Activated CD8-positive, alpha-beta memory T cell treated with anti-CD3 and anti-CD28 coated beads, Interleukin-2, amount 50 U/mL, for 1 hour (primary cell): Measurements from ENCODE around the gene NRG2.

ENCODE experiments used
- DNase-seq: peaks from one replicate; pipeline ENCODE4 v3.0.0-alpha.2; 2020; ENCODE audit errors: extremely low read depth

The NRG2 gene

DNA sequence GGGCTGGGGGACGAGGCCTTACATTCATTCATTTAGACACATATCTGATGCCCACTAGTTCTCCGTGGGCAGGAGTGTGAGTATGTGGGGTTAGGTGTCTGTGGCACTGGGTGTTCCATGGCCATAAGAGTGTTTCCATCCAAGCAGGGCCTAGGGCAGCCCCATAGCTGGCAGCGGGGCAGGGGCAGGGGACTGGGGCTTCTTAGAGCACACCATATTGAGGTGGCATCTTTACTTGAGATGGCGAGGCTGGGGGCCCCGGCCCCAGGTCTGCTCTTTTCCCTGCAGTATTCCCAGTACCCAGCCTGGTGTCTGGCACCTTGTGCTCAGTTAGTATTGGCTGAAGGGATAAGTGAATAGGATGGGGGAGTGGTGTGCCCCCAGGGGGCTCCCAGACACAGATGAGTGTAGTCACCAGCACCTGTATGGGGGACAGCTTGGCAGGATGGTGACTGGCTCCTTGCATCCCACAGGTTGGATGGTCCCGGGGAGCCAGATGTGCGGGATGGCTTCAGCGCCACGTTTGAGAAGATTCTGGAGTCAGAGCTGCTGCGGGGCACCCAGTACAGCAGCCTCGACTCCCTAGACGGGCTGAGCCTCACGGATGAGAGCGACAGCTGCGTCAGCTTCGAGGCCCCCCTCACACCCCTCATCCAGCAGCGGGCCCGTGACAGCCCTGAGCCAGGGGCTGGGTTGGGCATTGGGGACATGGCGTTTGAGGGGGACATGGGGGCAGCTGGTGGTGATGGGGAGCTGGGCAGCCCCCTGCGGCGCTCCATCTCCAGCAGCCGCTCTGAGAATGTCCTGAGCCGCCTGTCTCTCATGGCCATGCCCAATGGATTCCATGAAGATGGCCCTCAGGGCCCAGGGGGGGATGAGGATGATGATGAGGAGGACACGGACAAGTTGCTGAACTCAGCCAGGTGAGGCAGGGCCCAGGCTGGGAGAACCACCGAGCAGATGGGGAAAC is 230.0 kb downstream of the NRG2 start:
- DNase-seq = no peak

GRCh38 chr5:139812323-139812722 is 230.8 kb downstream of the NRG2 start:
- no peak for DNase-seq

GRCh38 chr5:139811274-139811607 is 231.9 kb downstream of the NRG2 start:
- DNase-seq = no peak

- no peak for DNase-seq
Observed at GRCh38 chr5:139810341-139811273, 232.5 kb downstream of the NRG2 start.

- no peak for DNase-seq
Observed at GRCh38 chr5:139809331-139809810, 233.7 kb downstream of the NRG2 start.

DNA sequence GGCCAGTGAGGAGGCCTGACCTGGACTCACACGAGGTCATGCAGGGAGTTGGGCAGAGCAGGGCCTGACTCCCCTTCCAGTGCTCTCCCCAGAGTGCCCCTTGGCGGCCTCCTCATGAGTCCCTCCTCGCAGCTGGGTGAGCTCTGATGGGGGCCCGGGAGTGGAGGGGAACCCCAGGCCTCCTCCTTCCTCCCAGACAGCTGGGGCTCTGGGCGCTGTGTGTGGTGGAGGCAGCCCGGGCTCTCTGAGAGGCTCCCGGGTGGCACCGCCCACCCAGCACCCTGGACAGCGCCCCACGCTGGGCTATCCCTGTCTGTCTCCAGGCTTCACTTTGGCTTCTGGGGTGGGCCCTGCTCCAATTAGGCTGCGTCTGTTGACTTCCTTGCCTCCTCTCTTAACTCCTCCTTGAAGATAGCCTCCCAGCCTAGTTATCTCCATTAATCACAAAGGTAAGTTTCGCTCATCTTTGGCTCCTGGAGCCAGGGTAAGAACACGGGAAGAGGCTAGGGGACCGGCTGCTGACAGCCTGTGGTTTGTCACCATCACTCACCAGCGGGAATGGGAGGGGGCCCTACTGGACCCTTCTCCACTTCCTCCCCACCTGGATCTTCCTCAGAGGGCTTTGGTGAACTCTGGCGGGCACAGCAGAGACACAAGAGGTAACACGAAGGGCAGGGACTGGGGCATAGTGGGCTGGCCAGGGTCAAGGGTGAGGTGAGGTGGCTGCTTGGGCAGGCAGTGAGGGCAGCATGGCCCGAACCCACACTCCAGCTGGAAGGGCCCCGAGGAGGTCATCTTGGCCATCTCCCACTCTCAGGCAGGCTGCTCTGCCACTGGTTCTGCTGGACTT is 234.4 kb downstream of the NRG2 start:
- DNase-seq = no peak

- no peak for DNase-seq
Observed at GRCh38 chr5:139807647-139808030, 235.5 kb downstream of the NRG2 start.

DNA sequence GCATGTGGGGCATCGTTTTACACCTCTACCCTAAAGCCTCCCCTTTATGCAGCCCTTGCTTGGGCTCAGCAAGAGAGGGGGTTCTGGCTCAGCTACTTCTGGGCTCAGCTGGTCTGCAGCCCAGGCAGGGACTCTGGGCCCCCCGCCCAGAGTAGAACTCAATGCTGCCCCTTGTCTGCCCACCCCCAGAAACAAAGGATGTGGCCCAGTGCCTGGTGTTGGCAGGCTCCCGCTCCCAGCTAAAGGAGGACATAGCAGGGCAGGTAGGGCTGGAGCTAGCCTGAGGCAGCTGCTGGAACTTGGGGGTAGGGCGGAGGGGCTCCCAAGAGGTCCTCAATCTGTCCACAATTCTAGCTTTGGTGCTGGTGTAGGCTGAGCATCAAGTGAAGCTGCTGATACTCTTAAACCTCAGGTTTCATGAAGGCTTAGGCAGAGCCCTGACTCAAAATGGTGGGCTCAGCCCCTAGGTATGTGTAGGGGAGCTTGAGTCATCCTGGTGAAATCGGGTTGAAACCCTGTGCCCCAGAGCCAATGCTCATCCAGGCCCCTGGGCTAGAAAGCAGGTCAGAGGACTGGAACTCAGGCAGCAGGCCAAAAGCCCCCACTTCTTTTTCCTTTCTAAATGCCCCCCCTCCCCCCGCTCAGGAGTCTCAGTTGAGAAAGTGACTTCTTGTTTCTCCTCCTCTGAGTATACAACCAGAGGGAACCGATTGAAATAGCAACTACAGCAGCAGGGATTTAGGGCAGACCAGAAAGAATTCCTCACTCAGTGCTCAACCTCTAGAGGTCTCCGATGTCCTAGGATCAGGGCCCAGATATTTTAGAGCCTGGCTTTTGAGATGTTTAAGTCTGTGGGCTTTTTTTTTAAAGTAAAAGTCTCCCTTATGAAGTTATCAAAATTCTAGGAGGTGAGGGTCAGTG is 236.1 kb downstream of the NRG2 start:
- DNase-seq = no peak

- no peak for DNase-seq
Observed at GRCh38 chr5:139806111-139806510, 237.0 kb downstream of the NRG2 start.

DNA sequence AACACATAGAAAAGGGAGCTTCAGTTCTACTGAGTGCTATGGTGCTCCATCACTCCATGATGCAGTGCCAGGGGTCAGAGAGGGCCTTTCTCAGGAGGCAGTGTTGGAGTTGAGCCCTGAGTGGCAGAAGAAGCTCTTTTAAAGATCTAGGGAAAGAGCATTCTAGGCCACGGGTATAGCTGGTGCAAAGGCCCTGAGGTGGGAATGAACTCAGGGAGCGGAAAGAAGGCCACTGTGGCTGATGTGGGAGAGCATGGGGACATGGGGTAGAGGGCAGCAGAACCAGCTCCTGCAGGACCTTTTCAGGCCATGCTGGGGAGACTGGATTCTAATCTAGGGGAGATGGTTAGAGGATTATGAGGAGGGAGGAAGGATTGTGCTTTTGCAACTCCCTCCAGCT is 237.6 kb downstream of the NRG2 start:
- no peak for DNase-seq

- no peak for DNase-seq
Observed at GRCh38 chr5:139804800-139805397, 238.2 kb downstream of the NRG2 start.

- no peak for DNase-seq
Observed at GRCh38 chr5:139803978-139804377, 239.1 kb downstream of the NRG2 start.

- no peak for DNase-seq
Observed at GRCh38 chr5:139799359-139799758, 243.7 kb downstream of the NRG2 start.

DNA sequence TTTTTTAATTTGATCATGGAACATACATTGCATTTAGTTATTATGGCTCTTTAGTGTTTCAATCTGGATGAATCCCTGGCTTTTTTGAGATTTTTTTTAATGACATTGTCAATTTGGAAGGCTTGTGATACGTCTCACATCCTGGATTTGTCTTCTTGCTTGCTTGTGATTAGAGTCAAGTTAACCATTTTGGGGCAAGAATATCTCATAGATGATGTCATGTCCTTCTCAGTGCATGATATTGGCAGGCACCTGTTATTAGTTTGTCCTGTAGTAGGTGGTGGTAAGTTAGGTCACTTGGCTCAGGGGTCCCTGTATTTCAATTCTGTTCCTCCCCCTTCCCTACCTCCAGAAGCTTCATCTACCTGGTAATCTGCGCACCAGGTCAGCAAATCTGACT is 244.2 kb downstream of the NRG2 start:
- no peak for DNase-seq

DNA sequence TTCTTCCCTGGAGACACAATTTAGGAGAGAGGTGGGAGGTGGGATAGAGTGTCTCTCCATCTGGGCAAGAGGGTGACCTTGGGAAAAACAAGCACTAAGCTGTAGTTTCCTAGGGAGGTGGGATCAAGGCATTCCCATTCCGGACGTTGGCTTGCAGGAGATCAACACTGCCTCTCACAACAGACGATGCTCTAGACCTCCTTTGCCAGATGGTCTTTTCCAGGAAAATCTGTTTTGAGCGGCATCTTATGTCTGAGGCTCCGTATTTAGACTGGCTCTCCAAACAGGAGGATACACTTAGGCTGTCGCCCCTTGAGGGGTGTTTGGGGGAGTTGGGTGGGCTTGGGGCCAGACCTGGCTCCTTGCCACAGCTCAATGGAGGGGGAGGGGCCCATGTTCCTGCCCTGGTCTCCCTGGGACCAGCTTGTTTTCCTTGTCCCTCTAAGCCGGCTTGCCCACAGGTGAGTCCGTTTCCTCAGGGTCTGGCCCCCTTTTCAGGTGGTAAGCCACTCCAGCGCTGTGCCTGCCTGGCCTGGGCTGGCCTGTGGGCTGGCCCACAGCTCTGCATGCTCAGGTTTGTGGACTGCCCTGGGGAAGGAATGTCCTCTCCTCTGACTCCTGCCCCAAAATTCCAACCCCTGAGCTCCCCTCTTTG is 245.1 kb downstream of the NRG2 start:
- no peak for DNase-seq

DNA sequence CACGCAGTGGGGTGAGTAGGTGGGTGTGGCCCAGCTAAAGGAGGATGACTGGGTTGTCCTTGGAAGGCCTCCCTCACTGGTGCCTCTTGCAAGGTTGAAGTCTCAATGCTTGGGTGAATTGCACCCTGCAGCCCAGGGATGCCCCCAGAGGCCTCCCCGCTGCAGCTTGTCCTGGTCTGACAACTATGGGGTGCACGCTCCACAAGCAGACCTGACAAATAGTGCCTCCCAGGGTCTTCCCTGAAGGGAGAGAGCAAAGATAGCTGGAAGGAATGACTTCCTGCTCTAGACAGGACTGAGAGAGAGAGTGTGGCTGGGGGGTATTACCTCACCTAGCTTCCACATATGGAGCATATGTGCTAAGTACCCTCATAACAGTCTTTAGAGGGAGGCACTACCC is 245.8 kb downstream of the NRG2 start:
- no peak for DNase-seq
